ENCODE measurements around the gene CCDC68.

DNA sequence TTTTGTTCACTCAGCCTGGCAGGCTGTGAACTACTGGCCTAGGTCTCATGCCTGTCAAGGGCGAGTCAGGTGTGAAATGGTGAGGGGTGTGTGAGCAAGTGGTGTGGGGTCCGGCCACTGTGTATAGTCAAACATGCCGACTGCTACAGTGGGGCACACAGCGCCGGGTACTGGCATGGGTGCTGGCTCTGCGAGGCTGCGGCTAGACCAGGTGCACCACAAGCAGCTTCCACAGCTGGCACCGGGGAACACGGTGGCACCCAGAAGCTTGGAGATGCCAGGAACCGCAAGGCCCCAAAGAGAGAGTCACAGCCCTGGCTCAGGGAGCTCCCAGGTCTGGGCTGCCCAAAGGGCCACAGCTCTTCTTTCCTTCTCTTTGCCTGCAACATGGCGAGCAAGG, 49.7 kb downstream of the CCDC68 start:
- TF ChIP-seq, protein P1, sequence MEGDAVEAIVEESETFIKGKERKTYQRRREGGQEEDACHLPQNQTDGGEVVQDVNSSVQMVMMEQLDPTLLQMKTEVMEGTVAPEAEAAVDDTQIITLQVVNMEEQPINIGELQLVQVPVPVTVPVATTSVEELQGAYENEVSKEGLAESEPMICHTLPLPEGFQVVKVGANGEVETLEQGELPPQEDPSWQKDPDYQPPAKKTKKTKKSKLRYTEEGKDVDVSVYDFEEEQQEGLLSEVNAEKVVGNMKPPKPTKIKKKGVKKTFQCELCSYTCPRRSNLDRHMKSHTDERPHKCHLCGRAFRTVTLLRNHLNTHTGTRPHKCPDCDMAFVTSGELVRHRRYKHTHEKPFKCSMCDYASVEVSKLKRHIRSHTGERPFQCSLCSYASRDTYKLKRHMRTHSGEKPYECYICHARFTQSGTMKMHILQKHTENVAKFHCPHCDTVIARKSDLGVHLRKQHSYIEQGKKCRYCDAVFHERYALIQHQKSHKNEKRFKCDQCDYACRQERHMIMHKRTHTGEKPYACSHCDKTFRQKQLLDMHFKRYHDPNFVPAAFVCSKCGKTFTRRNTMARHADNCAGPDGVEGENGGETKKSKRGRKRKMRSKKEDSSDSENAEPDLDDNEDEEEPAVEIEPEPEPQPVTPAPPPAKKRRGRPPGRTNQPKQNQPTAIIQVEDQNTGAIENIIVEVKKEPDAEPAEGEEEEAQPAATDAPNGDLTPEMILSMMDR (IDR thresholded peaks at IDR 0.05) = no peak
- TF ChIP-seq POLR2A (IDR thresholded peaks at IDR 0.05) = no peak
